Measurements from ENCODE around the gene AFAP1.

DNA sequence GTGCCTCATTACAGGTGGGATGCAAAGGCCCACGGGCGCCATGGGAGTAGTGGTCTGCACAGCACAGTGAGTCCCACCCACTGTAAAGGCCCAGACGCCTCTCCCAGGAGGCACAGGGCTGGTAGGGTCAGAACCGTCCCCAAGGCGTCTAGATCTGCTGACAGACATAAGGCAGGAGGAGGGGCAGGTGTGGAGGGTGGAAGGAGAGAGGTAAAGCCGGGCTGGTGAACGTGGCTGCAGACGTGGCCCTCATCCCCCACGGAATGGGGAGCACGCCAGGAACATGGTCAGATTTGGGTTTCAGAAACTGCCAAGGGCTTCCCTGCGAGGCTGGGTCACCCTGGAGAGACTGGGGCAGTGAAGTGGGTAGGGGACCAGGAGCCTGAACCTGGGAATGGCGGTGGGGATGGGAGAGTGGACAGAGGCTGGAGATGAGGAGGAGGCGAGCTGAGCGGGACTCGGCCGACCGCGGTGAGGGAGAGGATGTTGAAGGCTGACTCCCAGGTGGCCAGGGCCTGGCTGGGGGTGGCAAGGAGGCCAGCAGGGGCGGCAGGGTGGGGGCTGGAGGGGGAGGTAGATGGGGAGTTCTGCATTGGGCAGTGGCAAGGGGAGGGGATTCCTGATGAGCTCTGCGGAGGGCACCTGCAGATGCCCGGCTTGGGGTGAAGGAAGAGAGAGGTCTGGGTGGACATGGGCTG is 184.9 kb downstream of the AFAP1 start:
- TF ChIP-seq, protein P1, sequence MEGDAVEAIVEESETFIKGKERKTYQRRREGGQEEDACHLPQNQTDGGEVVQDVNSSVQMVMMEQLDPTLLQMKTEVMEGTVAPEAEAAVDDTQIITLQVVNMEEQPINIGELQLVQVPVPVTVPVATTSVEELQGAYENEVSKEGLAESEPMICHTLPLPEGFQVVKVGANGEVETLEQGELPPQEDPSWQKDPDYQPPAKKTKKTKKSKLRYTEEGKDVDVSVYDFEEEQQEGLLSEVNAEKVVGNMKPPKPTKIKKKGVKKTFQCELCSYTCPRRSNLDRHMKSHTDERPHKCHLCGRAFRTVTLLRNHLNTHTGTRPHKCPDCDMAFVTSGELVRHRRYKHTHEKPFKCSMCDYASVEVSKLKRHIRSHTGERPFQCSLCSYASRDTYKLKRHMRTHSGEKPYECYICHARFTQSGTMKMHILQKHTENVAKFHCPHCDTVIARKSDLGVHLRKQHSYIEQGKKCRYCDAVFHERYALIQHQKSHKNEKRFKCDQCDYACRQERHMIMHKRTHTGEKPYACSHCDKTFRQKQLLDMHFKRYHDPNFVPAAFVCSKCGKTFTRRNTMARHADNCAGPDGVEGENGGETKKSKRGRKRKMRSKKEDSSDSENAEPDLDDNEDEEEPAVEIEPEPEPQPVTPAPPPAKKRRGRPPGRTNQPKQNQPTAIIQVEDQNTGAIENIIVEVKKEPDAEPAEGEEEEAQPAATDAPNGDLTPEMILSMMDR (IDR thresholded peaks at IDR 0.05): no peak
- TF ChIP-seq POLR2A (IDR thresholded peaks at IDR 0.05): no peak
